Vagina (tissue), 2 donors: ENCODE measurements around the gene ANO10. TPM values are rescaled to one million over a fixed set of nuclear protein-coding genes. Genes with fewer than 3 reads are reported as not detected.

ENCODE experiments used
- DNase-seq, 2 donors: peaks; one replicate each; pipeline ENCODE4 v3.0.0-alpha.2; 2017; ENCODE audit errors: extremely low spot score in 2 of 2
- H3K27ac ChIP-seq: fragments of 200-600 bp; sonication (generic); one replicate; pipeline ENCODE4 v1.5.1; 2019
- H3K27me3 ChIP-seq: fragments of 200-600 bp; sonication (generic); one replicate; pipeline ENCODE4 v1.5.1; 2019
- H3K36me3 ChIP-seq, 2 donors: fragments of 200-600 bp; sonication (generic); one replicate each; pipeline ENCODE4 v1.5.1; 2017 to 2019
- H3K4me1 ChIP-seq: fragments of 200-600 bp; sonication (generic); one replicate; pipeline ENCODE4 v1.5.1; 2019
- H3K4me3 ChIP-seq, 2 donors: fragments of 200-600 bp; sonication (generic); 1 replicate in 1 of 2; 2 replicates in 1 of 2; pipeline ENCODE4 v1.5.1; 2016 to 2019
- H3K9me3 ChIP-seq: fragments of 200-600 bp; sonication (generic); one replicate; pipeline ENCODE4 v1.5.1; 2019
- POLR2A ChIP-seq, 2 donors: fragments of 450-650 bp; IDR thresholded peaks; one replicate each; pipeline ENCODE4 v1.6.1; 2017; ENCODE audit warnings: antibody characterized with exemption in 2 of 2, mild to moderate bottlenecking in 2 of 2, moderate library complexity in 2 of 2
- POLR2AphosphoS5 ChIP-seq, 2 donors: sonication (generic); formaldehyde crosslinking; IDR thresholded peaks; one replicate each; pipeline ENCODE4 v1.9.0; 2017; ENCODE audit warnings: antibody characterized with exemption in 2 of 2, mild to moderate bottlenecking in 2 of 2, low read depth in 1 of 2; ENCODE audit not compliant: insufficient read depth in 1 of 2
- intact Hi-C: fragments of 100-400 bp; cut with DNase I; formaldehyde crosslinking; loops from one replicate; pipeline ENCODE4 v1.15.1; 2023
- total RNA-seq: library from RNA; depleted of rRNA; stranded (reverse); fragments of >200 nt; gene quantifications from one replicate; pipeline ENCODE4 v1.2.3, GENCODE V29; 2016
- TF ChIP-seq, protein P1 (sequence below), 3 experiments: fragments of 450-650 bp in 2 of 3; fragments of 200-600 bp in 1 of 3; sonication (generic) in 1 of 3; IDR thresholded peaks; one replicate each; pipeline ENCODE4 v1.5.1; 2017 to 2019; ENCODE audit warnings: antibody characterized with exemption in 3 of 3, mild to moderate bottlenecking in 2 of 3, moderate library complexity in 2 of 3

The ANO10 gene
- total RNA-seq, 1 donor from 2014 or later = 29.0 TPM

DNA sequence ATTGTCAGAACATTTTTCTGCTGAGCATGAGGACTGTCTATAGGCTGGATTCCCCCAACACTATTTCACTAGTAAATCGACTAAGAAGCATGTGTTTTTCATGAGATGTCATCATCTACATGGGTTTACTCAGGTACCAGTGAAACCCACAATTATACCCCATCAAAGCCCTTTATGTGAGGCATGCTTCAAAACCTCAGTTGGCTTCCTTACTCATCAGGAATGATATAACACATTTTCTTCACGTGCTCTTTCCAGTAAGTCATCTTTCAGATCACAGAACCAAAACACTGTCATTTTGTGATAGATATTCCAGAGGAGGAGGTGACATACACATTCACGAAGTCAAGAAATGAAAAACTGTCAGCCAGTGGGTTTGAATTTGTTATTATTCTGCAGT is 116.5 kb downstream of the ANO10 start:
- Histone ChIP-seq H3K4me1 (no peaks in the 10 kb centered on the region), H3K36me3 (no peaks in the 10 kb centered on the region), H3K4me3 (no peak overlapping the region), H3K9me3 (no peaks in the 10 kb centered on the region), H3K27me3 (no peaks in the 10 kb centered on the region), H3K27ac (no peak overlapping the region)
- TF ChIP-seq POLR2A (IDR thresholded peaks at IDR 0.05) = no peak
- TF ChIP-seq, protein P1, sequence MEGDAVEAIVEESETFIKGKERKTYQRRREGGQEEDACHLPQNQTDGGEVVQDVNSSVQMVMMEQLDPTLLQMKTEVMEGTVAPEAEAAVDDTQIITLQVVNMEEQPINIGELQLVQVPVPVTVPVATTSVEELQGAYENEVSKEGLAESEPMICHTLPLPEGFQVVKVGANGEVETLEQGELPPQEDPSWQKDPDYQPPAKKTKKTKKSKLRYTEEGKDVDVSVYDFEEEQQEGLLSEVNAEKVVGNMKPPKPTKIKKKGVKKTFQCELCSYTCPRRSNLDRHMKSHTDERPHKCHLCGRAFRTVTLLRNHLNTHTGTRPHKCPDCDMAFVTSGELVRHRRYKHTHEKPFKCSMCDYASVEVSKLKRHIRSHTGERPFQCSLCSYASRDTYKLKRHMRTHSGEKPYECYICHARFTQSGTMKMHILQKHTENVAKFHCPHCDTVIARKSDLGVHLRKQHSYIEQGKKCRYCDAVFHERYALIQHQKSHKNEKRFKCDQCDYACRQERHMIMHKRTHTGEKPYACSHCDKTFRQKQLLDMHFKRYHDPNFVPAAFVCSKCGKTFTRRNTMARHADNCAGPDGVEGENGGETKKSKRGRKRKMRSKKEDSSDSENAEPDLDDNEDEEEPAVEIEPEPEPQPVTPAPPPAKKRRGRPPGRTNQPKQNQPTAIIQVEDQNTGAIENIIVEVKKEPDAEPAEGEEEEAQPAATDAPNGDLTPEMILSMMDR (IDR thresholded peaks at IDR 0.05) = no peak
- TF ChIP-seq POLR2AphosphoS5 (IDR thresholded peaks at IDR 0.05; ENCODE audit: insufficient read depth in 1 of 2, low read depth in 1 of 2) = no peak
- no peak for DNase-seq
- intact Hi-C loops = no loop called here

DNA sequence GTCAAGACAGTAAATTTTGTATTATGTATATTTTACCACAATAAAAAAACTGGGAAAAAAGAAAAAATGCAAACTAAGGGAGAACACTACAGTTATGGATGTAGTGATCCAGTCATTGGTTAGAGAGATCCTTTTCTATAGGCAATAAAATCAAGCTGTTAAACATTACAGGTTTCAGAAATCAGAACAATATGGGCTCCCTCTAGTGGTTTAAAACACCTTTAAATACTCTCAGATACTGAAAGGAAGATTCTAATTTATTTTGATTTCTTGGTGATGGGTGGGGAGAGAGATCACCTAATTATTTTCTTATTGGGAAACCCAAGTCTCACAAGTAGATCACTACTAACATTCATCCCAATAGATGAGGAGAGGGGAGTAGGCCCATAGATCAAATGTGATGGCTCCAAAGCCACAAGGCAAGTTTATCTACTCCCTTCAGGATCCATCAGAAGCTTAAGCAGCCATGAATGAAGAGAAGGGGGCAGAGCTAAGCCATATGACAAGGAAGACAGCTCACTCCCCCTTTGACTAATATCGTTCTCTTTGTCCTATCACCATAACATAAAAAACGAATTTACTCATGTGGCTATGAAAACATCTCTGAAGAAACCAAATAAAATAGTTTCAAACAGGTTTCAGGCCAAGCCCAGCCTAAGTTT is 118.6 kb downstream of the ANO10 start:
- Histone ChIP-seq H3K27me3 (no peaks in the 10 kb centered on the region), H3K27ac (no peak overlapping the region), H3K36me3 (no peaks in the 10 kb centered on the region), H3K4me3 (no peak overlapping the region), H3K4me1 (no peaks in the 10 kb centered on the region), H3K9me3 (no peaks in the 10 kb centered on the region)
- TF ChIP-seq, protein P1 (IDR thresholded peaks at IDR 0.05) = peak in 2 of 3 experiments; percentile 15 to 53
- no peak for TF ChIP-seq POLR2AphosphoS5 (IDR thresholded peaks at IDR 0.05; ENCODE audit: insufficient read depth in 1 of 2, low read depth in 1 of 2)
- no peak for DNase-seq
- intact Hi-C loops = no loop called here

DNA sequence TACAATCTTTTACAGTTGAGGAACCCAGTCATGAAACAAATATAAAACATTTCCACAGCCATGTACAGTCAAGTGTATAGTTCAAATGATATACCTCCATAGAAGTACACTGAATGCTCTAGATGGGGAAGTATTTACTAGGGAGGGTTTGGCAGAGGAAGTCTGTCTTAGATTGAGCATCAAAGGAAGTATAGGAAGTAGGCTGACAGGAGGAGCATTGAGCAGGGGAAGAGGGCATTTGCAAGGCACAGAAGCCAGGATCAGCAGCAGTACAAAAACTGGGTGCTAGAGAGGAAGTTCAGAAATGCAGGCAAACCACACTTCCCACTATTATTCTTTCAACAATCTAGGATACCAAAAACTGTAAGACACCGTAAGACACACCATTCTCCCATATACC is 122.6 kb downstream of the ANO10 start:
- no peaks in the 10 kb centered on the region for H3K27me3 ChIP-seq
- TF ChIP-seq, protein P1 (IDR thresholded peaks at IDR 0.05) = no peak
- no peak for TF ChIP-seq POLR2A (IDR thresholded peaks at IDR 0.05)
- no peak for TF ChIP-seq POLR2AphosphoS5 (IDR thresholded peaks at IDR 0.05; ENCODE audit: insufficient read depth in 1 of 2, low read depth in 1 of 2)
- intact Hi-C loops = no loop called here
- no peaks in the 10 kb centered on the region for H3K9me3 ChIP-seq
- no peak overlapping the region for H3K27ac ChIP-seq
- no peaks in the 10 kb centered on the region for H3K36me3 ChIP-seq
- no peak for DNase-seq
- no peak overlapping the region for H3K4me3 ChIP-seq
- H3K4me1 ChIP-seq = no peaks in the 10 kb centered on the region

DNA sequence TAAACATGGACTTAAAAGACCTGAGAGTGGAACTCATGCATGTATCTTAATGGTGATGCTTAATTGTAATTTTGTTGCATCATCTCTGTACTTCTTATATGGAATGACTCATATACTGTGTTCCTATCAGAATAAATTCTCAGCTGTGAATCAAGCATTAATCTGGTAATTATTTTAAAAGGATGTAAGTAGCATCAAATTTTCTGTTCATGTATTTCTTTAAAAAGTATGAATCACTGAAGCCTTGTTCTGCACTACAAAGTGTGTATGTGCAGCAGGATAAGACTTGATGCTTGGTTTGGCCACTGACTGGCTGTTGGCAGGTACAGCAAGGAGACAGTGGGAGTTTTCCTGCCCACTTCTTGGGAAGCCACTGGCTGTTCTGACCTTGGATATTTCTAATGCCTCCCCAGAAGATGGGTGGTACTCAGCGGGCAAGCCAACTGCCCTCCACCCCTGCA is 123.9 kb downstream of the ANO10 start:
- no peak for DNase-seq
- H3K9me3 ChIP-seq = no peaks in the 10 kb centered on the region
- H3K27ac ChIP-seq = no peak overlapping the region
- TF ChIP-seq POLR2AphosphoS5 (IDR thresholded peaks at IDR 0.05; ENCODE audit: insufficient read depth in 1 of 2, low read depth in 1 of 2) (no peak), POLR2A (IDR thresholded peaks at IDR 0.05) (no peak)
- TF ChIP-seq, protein P1 (IDR thresholded peaks at IDR 0.05) = no peak
- H3K4me1 ChIP-seq = no peaks in the 10 kb centered on the region
- H3K4me3 ChIP-seq = no peak overlapping the region
- H3K36me3 ChIP-seq = no peaks in the 10 kb centered on the region
- intact Hi-C loops = no loop called here
- H3K27me3 ChIP-seq = no peaks in the 10 kb centered on the region

DNA sequence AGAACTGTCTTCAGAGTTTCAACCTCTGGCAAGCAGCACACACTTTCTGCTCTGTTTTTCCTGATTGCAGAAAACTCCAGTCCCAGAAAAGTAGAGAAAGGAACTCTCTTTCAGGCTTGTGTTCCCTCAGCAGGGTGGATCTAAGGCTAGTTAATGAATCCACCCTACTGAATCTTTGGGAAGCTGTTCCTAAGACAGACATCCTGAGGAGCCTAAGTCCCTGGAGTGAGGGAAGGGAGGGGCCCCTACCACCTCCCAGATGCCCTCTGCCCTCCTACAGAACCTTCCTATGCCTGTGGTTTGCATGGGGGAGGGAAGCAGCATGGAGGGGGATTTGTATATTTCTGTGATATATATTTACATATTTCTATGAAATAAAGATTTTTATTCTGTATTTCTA is 124.4 kb downstream of the ANO10 start:
- no peak overlapping the region for H3K27ac ChIP-seq
- no peak overlapping the region for H3K4me3 ChIP-seq
- intact Hi-C loops = no loop called here
- H3K4me1 ChIP-seq = no peaks in the 10 kb centered on the region
- TF ChIP-seq, protein P1 (IDR thresholded peaks at IDR 0.05) = no peak
- TF ChIP-seq POLR2A (IDR thresholded peaks at IDR 0.05) (no peak), POLR2AphosphoS5 (IDR thresholded peaks at IDR 0.05; ENCODE audit: insufficient read depth in 1 of 2, low read depth in 1 of 2) (no peak)
- no peak for DNase-seq
- no peaks in the 10 kb centered on the region for H3K27me3 ChIP-seq
- H3K9me3 ChIP-seq = no peaks in the 10 kb centered on the region
- H3K36me3 ChIP-seq = no peaks in the 10 kb centered on the region
